Kidney (tissue), 14 donors: ENCODE data around the gene PTPN1. TPM values are rescaled to one million over a fixed set of nuclear protein-coding genes. Genes with fewer than 3 reads are reported as not detected.

Experiments used
- DNase-seq, 5 donors: peaks; one replicate each; pipeline ENCODE4 v3.0.0-alpha.2; 2013 to 2020
- FAIRE-seq: peaks from 2 replicates; lab custom pipeline; 2012; peaks lifted over from hg19 to GRCh38; lab: Jason Lieb, UNC
- H3K27ac ChIP-seq, 2 donors: one replicate each; pipeline ENCODE4 v1.7.0; 2013; ENCODE audit warnings: low read depth in 2 of 2, low read length in 2 of 2, inconsistent platforms in 1 of 2
- H3K27me3 ChIP-seq: one replicate; pipeline ENCODE4 v1.7.1; 2013; ENCODE audit warnings: low read length, inconsistent platforms; ENCODE audit not compliant: control insufficient read depth, insufficient read depth
- H3K36me3 ChIP-seq, 3 donors: one replicate each; pipeline versions ENCODE4 v1.7.0 to v1.7.1; 2013; ENCODE audit warnings: low read length in 3 of 3, control low read depth in 1 of 3, inconsistent platforms in 1 of 3; ENCODE audit not compliant: insufficient read depth in 3 of 3, control insufficient read depth in 2 of 3
- H3K4me1 ChIP-seq, 3 donors: one replicate each; pipeline versions ENCODE4 v1.7.0 to v1.7.1; 2013; ENCODE audit warnings: low read length in 3 of 3, inconsistent platforms in 1 of 3, low read depth in 1 of 3; ENCODE audit not compliant: control insufficient read depth in 2 of 3, insufficient read depth in 2 of 3
- H3K4me3 ChIP-seq, 3 donors: one replicate each; pipeline versions ENCODE4 v1.7.0 to v1.8.1; 2013; ENCODE audit warnings: low read length in 3 of 3, control low read depth in 1 of 3, inconsistent platforms in 1 of 3
- H3K9ac ChIP-seq, 3 donors: one replicate each; pipeline versions ENCODE4 v1.7.0 to v1.7.1; 2013; ENCODE audit warnings: low read length in 3 of 3, control low read depth in 1 of 3, inconsistent platforms in 1 of 3
- H3K9me3 ChIP-seq, 3 donors: one replicate each; pipeline versions ENCODE4 v1.7.0 to v1.7.1; 2013; ENCODE audit warnings: low read length in 3 of 3, control low read depth in 1 of 3, inconsistent platforms in 1 of 3; ENCODE audit not compliant: control insufficient read depth in 2 of 3, insufficient read depth in 1 of 3
- intact Hi-C: fragments of 100-400 bp; cut with DNase I; formaldehyde crosslinking; loops from one replicate; pipeline ENCODE4 v1.11.1; 2022
- polyA plus RNA-seq: library from polyadenylated mRNA; stranded (reverse); fragments of 350-450 nt; fragmentation: Illumina TruSeq; extraction: RNeasy Lipid Tissue Mini Kit (QIAGEN cat#74804); gene quantifications from one replicate; pipeline ENCODE4 v1.2.3, GENCODE V29; 2014; ENCODE audit warnings: low read depth, low replicate concordance; ENCODE audit not compliant: insufficient read depth
- total RNA-seq: library from RNA; stranded (reverse); fragmentation: NEBNext Ultra II Directional; extraction: Animal tissue kit (Norgen Biotek cat#: 25700); gene quantifications from one replicate; pipeline ENCODE4 v1.2.1, GENCODE V29; 2021
- TF ChIP-seq, protein P1 (sequence below): IDR thresholded peaks from 3 replicates; pipeline ENCODE4 v1.5.1; 2012; ENCODE audit warnings: mild to moderate bottlenecking, moderate library complexity, borderline replicate concordance; ENCODE audit not compliant: insufficient read depth; ENCODE audit errors: extremely low read depth
- donor health status: control.
- donor health status: control.
- donor health status: control.
- donor health status: control.
- donor health status: control.
- donor health status: DM: yes; HTN: yes; CAD: no.
- donor health status: Normal renal cell carcinoma (clear cell type).

The PTPN1 gene
- total and polyA plus RNA-seq, 2 donors from 2014 or later = 29.6 to 80.4 TPM

DNA sequence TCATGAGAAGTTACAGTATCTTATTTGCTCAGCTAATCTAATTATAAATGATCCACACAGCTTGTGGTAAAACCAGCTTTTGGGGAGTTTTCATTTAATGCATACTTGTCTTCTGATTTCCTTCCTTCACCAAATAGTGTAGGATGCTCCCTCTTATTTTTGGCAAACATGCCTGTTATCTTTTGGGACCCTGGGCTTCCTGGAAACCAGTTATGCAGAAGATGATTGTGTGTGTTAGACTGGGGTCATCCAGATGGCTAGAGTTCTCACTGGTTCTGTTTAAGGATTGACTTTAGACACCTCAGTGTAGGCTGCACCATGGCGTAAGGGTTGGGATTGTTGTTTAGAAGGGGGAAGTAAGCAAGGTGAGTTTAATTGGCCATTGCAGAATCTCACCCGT, 61.3 kb downstream of the PTPN1 start:
- DNase-seq (no peak), FAIRE-seq (no peak)
- intact Hi-C loops = loop anchor here (5.0 to 10.0 kb wide), 2 partner anchors 97 to 384 kb away; no protein-coding TSS in a partner anchor
- Histone ChIP-seq H3K4me3 (no peak overlapping the region), H3K27me3 (no peaks in the 10 kb centered on the region), H3K27ac (no peak overlapping the region), H3K36me3 (peaks cover 2 to 26% (median 26%) of the 10 kb centered on the region in 3 donors), H3K4me1 (peaks cover 0 to 16% (median 6%) of the 10 kb centered on the region in 3 donors), H3K9me3 (no peaks in the 10 kb centered on the region), H3K9ac (no peak overlapping the region)
- TF ChIP-seq, protein P1, sequence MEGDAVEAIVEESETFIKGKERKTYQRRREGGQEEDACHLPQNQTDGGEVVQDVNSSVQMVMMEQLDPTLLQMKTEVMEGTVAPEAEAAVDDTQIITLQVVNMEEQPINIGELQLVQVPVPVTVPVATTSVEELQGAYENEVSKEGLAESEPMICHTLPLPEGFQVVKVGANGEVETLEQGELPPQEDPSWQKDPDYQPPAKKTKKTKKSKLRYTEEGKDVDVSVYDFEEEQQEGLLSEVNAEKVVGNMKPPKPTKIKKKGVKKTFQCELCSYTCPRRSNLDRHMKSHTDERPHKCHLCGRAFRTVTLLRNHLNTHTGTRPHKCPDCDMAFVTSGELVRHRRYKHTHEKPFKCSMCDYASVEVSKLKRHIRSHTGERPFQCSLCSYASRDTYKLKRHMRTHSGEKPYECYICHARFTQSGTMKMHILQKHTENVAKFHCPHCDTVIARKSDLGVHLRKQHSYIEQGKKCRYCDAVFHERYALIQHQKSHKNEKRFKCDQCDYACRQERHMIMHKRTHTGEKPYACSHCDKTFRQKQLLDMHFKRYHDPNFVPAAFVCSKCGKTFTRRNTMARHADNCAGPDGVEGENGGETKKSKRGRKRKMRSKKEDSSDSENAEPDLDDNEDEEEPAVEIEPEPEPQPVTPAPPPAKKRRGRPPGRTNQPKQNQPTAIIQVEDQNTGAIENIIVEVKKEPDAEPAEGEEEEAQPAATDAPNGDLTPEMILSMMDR = no peak

DNA sequence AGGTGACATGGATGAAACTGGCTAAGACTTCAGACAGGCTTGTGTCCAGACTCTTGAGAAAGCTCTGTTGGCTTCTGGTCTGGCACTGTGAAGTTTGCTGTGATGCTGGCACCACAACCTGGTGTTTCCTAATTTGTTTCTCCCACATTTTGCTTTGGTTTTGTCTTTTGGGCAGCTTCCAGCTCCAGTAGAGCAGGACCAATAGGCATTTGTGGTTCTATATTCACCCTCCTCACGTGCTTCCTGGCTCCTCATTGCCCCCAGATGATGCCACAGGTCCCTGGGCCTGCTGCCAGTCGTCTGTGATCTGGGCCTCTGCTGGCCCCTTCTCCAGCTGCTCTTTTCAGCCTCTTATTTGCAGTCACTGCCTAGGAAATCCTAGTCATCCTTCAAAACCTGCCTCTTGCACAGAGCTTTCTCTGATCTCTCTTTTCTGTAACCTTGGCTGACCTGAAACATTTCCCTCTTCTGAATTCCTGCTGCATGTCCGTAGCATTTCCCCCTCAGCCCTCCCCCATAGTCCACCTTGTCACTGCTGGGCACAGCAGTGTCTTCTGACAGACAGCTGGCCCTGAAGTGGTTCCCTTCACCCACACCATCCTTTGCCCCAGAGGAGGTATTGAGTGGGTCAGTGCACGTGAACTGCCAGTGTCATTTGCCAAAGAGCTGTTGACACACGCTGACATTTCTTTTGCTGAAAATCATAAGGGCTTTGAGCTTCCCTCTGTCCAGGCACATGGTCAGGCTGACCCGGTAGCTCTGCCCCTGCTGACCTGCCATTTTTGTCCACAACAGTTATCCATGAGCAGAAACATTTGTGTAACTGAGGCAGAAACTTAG, 63.0 kb downstream of the PTPN1 start:
- no peak overlapping the region for H3K4me3 ChIP-seq
- TF ChIP-seq, protein P1 = no peak
- H3K9me3 ChIP-seq = no peaks in the 10 kb centered on the region
- H3K9ac ChIP-seq = no peak overlapping the region
- peaks cover 2 to 34% (median 32%) of the 10 kb centered on the region in 3 donors for H3K36me3 ChIP-seq
- DNase-seq = no peak
- no peaks in the 10 kb centered on the region for H3K27me3 ChIP-seq
- no peak for FAIRE-seq
- H3K4me1 ChIP-seq = peaks cover 0 to 16% (median 6%) of the 10 kb centered on the region in 3 donors
- intact Hi-C loops = loop anchor here (5.0 to 10.0 kb wide), 2 partner anchors 98 to 386 kb away; no protein-coding TSS in a partner anchor
- peak overlapping the region; percentile 5 to 17 for H3K27ac ChIP-seq

- TF ChIP-seq, protein P1 = no peak
- Histone ChIP-seq H3K27ac (no peak overlapping the region), H3K27me3 (no peaks in the 10 kb centered on the region), H3K4me1 (peaks cover 0 to 16% (median 6%) of the 10 kb centered on the region in 3 donors), H3K4me3 (no peak overlapping the region), H3K9ac (no peak overlapping the region), H3K9me3 (no peaks in the 10 kb centered on the region), H3K36me3 (peaks cover 0 to 35% (median 26%) of the 10 kb centered on the region in 3 donors)
- DNase-seq (peak in 1 of 5 donors; percentile 3), FAIRE-seq (no peak)
- intact Hi-C loops = loop anchor here (5.0 to 10.0 kb wide), 2 partner anchors 99 to 387 kb away; no protein-coding TSS in a partner anchor
Measured at GRCh38 chr20:50574108-50574507, 63.9 kb downstream of the PTPN1 start.
